GM19463 (cell line): ENCODE measurements around the gene GGTLC2.

ENCODE experiments used
- ATAC-seq: cut with Tn5 transposase; IDR thresholded peaks from one replicate; pipeline ENCODE4 v1.9.1; 2021; ENCODE audit warnings: mild to moderate bottlenecking, moderate library complexity; ENCODE audit not compliant: unreplicated experiment

Gene GGTLC2

GRCh38 chr22:22689621-22690345, 45.4 kb downstream of the GGTLC2 start:
- ATAC-seq = no peak

GRCh38 chr22:22691055-22691454, 46.6 kb downstream of the GGTLC2 start:
- no peak for ATAC-seq

- no peak for ATAC-seq
Observed at GRCh38 chr22:22691716-22692701, 47.6 kb downstream of the GGTLC2 start.

- ATAC-seq = no peak
Observed at GRCh38 chr22:22692707-22693530, 48.5 kb downstream of the GGTLC2 start.

- ATAC-seq = no peak
Observed at GRCh38 chr22:22693531-22693884, 49.1 kb downstream of the GGTLC2 start.

GRCh38 chr22:22694106-22694505, 49.7 kb downstream of the GGTLC2 start:
- ATAC-seq = no peak

GRCh38 chr22:22696104-22696503, 51.7 kb downstream of the GGTLC2 start:
- ATAC-seq = no peak
